CD4-positive, alpha-beta T cell treated with Interleukin-10 for 1 hour (primary cell): ENCODE results near the gene DHH.
"Not testable (repeated sequence)": the region's sequence is repeated elsewhere in the genome, so short reads cannot be mapped to it uniquely, and the experiment has no call there.

Source experiments
- DNase-seq: peaks from one replicate; pipeline ENCODE4 v3.0.0-alpha.2; 2020

Gene DHH

GRCh38 chr12:49094160-49094974 is at the start of gene DHH:
Gene DHH (minus strand): TSS chr12:49094801. CDS start chr12:49094512, 289 bp downstream.
- DNase-seq, result no peak

- DNase-seq, result no peak
Measured at GRCh38 chr12:49144384-49144783, 49.8 kb upstream of the DHH start.

GRCh38 chr12:49138999-49139398 is 44.4 kb upstream of the DHH start:
- no peak for DNase-seq

- DNase-seq, result no peak
Measured at GRCh38 chr12:49138587-49138986, 44.0 kb upstream of the DHH start.

- DNase-seq, result no peak
Measured at GRCh38 chr12:49137476-49137875, 42.9 kb upstream of the DHH start.

- DNase-seq, result not testable (repeated sequence)
Measured at GRCh38 chr12:49136997-49137396, 42.4 kb upstream of the DHH start.

GRCh38 chr12:49133590-49133989 is 39.0 kb upstream of the DHH start:
- no peak for DNase-seq

- no peak for DNase-seq
Measured at GRCh38 chr12:49133014-49133413, 38.4 kb upstream of the DHH start.

GRCh38 chr12:49131894-49132461 is 37.4 kb upstream of the DHH start:
- DNase-seq, result no peak

- peak; percentile 93 for DNase-seq
Measured at GRCh38 chr12:49131051-49131893, 36.7 kb upstream of the DHH start, which contains the start of gene TUBA1B. Gene TUBA1B (minus strand): TSS chr12:49131395. CDS start chr12:49131300, 95 bp downstream.

GRCh38 chr12:49130151-49131050 is 35.8 kb upstream of the DHH start:
- DNase-seq, result peak; percentile 95

GRCh38 chr12:49129332-49130150 is 34.9 kb upstream of the DHH start:
- no peak for DNase-seq

GRCh38 chr12:49127971-49128370 is 33.4 kb upstream of the DHH start:
- DNase-seq, result not testable (repeated sequence)

GRCh38 chr12:49126852-49127763 is 32.5 kb upstream of the DHH start:
- DNase-seq, result no peak

- no peak for DNase-seq
Measured at GRCh38 chr12:49121047-49121696, 26.6 kb upstream of the DHH start.

- DNase-seq, result no peak
Measured at GRCh38 chr12:49111206-49111605, 16.6 kb upstream of the DHH start.

GRCh38 chr12:49110464-49111155 is 16.0 kb upstream of the DHH start, which contains the start of gene LMBR1L:
Gene LMBR1L (minus strand): TSS chr12:49110847. CDS start chr12:49110555, 292 bp downstream.
- peak; percentile 98 for DNase-seq

GRCh38 chr12:49109641-49110463 is 15.3 kb upstream of the DHH start:
- DNase-seq, result peak; percentile 37
